Measurements from ENCODE around the gene KIF5B.

- TF ChIP-seq, protein P1, sequence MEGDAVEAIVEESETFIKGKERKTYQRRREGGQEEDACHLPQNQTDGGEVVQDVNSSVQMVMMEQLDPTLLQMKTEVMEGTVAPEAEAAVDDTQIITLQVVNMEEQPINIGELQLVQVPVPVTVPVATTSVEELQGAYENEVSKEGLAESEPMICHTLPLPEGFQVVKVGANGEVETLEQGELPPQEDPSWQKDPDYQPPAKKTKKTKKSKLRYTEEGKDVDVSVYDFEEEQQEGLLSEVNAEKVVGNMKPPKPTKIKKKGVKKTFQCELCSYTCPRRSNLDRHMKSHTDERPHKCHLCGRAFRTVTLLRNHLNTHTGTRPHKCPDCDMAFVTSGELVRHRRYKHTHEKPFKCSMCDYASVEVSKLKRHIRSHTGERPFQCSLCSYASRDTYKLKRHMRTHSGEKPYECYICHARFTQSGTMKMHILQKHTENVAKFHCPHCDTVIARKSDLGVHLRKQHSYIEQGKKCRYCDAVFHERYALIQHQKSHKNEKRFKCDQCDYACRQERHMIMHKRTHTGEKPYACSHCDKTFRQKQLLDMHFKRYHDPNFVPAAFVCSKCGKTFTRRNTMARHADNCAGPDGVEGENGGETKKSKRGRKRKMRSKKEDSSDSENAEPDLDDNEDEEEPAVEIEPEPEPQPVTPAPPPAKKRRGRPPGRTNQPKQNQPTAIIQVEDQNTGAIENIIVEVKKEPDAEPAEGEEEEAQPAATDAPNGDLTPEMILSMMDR (conservative IDR thresholded peaks at IDR 0.05; ENCODE audit: low read length): no peak
- TF ChIP-seq EZH2phosphoT487 (IDR thresholded peaks at IDR 0.05; ENCODE audit: borderline replicate concordance): no peak
Observed at GRCh38 chr10:32072025-32072800, 16.0 kb upstream of the KIF5B start.
